HG02884 (cell line): ENCODE measurements around the gene RBKS.
"Not testable (repeated sequence)": the region's sequence is repeated elsewhere in the genome, so short reads cannot be mapped to it uniquely, and the experiment has no call there.

Experiments used
- ATAC-seq: cut with Tn5 transposase; IDR thresholded peaks from one replicate; pipeline ENCODE4 v1.9.1; 2021; ENCODE audit warnings: mild to moderate bottlenecking, moderate library complexity; ENCODE audit not compliant: unreplicated experiment

Gene RBKS

GRCh38 chr2:27907547-27907946, 17.4 kb upstream of the RBKS start:
- no peak for ATAC-seq

GRCh38 chr2:27906074-27906473, 15.9 kb upstream of the RBKS start:
- no peak for ATAC-seq

GRCh38 chr2:27904405-27904665, 14.1 kb upstream of the RBKS start:
- no peak for ATAC-seq

GRCh38 chr2:27903649-27904404, 13.6 kb upstream of the RBKS start:
- ATAC-seq: no peak

GRCh38 chr2:27903018-27903417, 12.8 kb upstream of the RBKS start:
- ATAC-seq: no peak

GRCh38 chr2:27902098-27902497, 11.9 kb upstream of the RBKS start:
- no peak for ATAC-seq

GRCh38 chr2:27901234-27901633, 11.0 kb upstream of the RBKS start:
- ATAC-seq: no peak

GRCh38 chr2:27897717-27898116, 7.5 kb upstream of the RBKS start:
- ATAC-seq: no peak

- ATAC-seq: no peak
Observed at GRCh38 chr2:27893006-27893405, 2.8 kb upstream of the RBKS start.

- no peak for ATAC-seq
Observed at GRCh38 chr2:27891673-27892105, 1.5 kb upstream of the RBKS start.

GRCh38 chr2:27890924-27891672, 911 bp upstream of the RBKS start:
- no peak for ATAC-seq

GRCh38 chr2:27889774-27890145, 427 bp downstream of the RBKS start:
- ATAC-seq: no peak

- no peak for ATAC-seq
Observed at GRCh38 chr2:27888790-27889189, 1.4 kb downstream of the RBKS start.

- no peak for ATAC-seq
Observed at GRCh38 chr2:27887830-27888229, 2.4 kb downstream of the RBKS start.

- ATAC-seq: no peak
Observed at GRCh38 chr2:27887111-27887510, 3.1 kb downstream of the RBKS start.

- ATAC-seq: no peak
Observed at GRCh38 chr2:27886322-27886721, 3.9 kb downstream of the RBKS start.

GRCh38 chr2:27885661-27886060, 4.5 kb downstream of the RBKS start:
- ATAC-seq: no peak

GRCh38 chr2:27885234-27885633, 5.0 kb downstream of the RBKS start:
- ATAC-seq: no peak

- no peak for ATAC-seq
Observed at GRCh38 chr2:27884601-27885000, 5.6 kb downstream of the RBKS start.

GRCh38 chr2:27882584-27882922, 7.6 kb downstream of the RBKS start:
- not testable (repeated sequence) for ATAC-seq

GRCh38 chr2:27881815-27882583, 8.2 kb downstream of the RBKS start:
- not testable (repeated sequence) for ATAC-seq

- no peak for ATAC-seq
Observed at GRCh38 chr2:27878825-27879224, 11.4 kb downstream of the RBKS start.
